Fibroblast of pulmonary artery (primary cell): ENCODE results near the gene TAS1R1.

Source experiments
- DNase-seq: peaks from one replicate; pipeline ENCODE4 v3.0.0-alpha.2; 2010; ENCODE audit warnings: low read depth
- H3K4me3 ChIP-seq: replicated peaks from 2 replicates; pipeline ENCODE4 v1.5.1; 2011; ENCODE audit warnings: low read depth, mild to moderate bottlenecking, control low read depth, low read length, moderate library complexity
- CTCF ChIP-seq: IDR thresholded peaks from 2 replicates; pipeline ENCODE4 v1.5.1; 2011; ENCODE audit warnings: mild to moderate bottlenecking, control low read depth, low read length, inconsistent platforms; ENCODE audit errors: missing control alignments

TAS1R1 gene

GRCh38 chr1:6612641-6613360 is 57.7 kb downstream of the TAS1R1 start:
- no peak for TF ChIP-seq CTCF
- DNase-seq: peak; percentile 44
- peak overlapping the region; percentile 88 for H3K4me3 ChIP-seq

- peak; percentile 99 for DNase-seq
- H3K4me3 ChIP-seq: peak within 1 kb of the TSS; percentile 88
- no peak for TF ChIP-seq CTCF
Measured at GRCh38 chr1:6613361-6614018, 58.4 kb downstream of the TAS1R1 start, which contains the start of gene PHF13. Gene PHF13, plus strand, starts transcription at chr1:6613731. Its CDS starts 336 bp downstream, at chr1:6614067.

- peak; percentile 37 for DNase-seq
- H3K4me3 ChIP-seq: peak overlapping the region; percentile 68
- TF ChIP-seq CTCF: no peak
Measured at GRCh38 chr1:6614019-6614928, 59.2 kb downstream of the TAS1R1 start.

- peak overlapping the region; percentile 68 for H3K4me3 ChIP-seq
- DNase-seq: peak; percentile 17
- no peak for TF ChIP-seq CTCF
Measured at GRCh38 chr1:6614929-6615785, 60.0 kb downstream of the TAS1R1 start.

- no peak overlapping the region for H3K4me3 ChIP-seq
- no peak for DNase-seq
- no peak for TF ChIP-seq CTCF
Measured at GRCh38 chr1:6619045-6619444, 63.9 kb downstream of the TAS1R1 start.
